Stomach (tissue), 9 donors: Measurements from ENCODE around the gene DIPK1B. TPM values are rescaled to one million over a fixed set of nuclear protein-coding genes. Genes with fewer than 3 reads are reported as not detected.
A peak's percentile ranks its signal among the peaks of the same experiment; 100 is the strongest.

Experiments
- DNase-seq, 2 donors: peaks; one replicate each; pipeline versions ENCODE4 v3.0.0 to v3.0.0-alpha.2; 2013 to 2019
- H3K27ac ChIP-seq, 5 donors: fragments of 200-600 bp in 4 of 5; sonication (generic) in 4 of 5; one replicate each; pipeline ENCODE4 v1.5.1; 2013 to 2019; ENCODE audit warnings: mild to moderate bottlenecking in 1 of 5, moderate library complexity in 1 of 5
- H3K27me3 ChIP-seq, 3 donors: fragments of 200-600 bp; sonication (generic); one replicate each; pipeline ENCODE4 v1.5.1; 2017 to 2019; ENCODE audit warnings: mixed run types in 1 of 3
- H3K36me3 ChIP-seq, 4 donors: fragments of 200-600 bp; sonication (generic); 1 replicate in 3 of 4; 2 replicates in 1 of 4; pipeline ENCODE4 v1.5.1; 2016 to 2019
- H3K4me1 ChIP-seq, 4 donors: fragments of 200-600 bp; sonication (generic); one replicate each; pipeline ENCODE4 v1.5.1; 2016 to 2019
- H3K4me3 ChIP-seq, 4 donors: fragments of 200-600 bp; sonication (generic) in 3 of 4; one replicate each; pipeline ENCODE4 v1.5.1; 2016 to 2019; ENCODE audit warnings: mild to moderate bottlenecking in 1 of 4
- H3K9me3 ChIP-seq, 4 donors: fragments of 200-600 bp; sonication (generic); one replicate each; pipeline ENCODE4 v1.5.1; 2016 to 2019
- EP300 ChIP-seq: sonication (generic); formaldehyde crosslinking; IDR thresholded peaks from one replicate; pipeline ENCODE4 v1.6.1; 2017; ENCODE audit warnings: antibody characterized with exemption
- POLR2A ChIP-seq, 4 donors: fragments of 450-650 bp; IDR thresholded peaks; one replicate each; pipeline ENCODE4 v1.6.1; 2016; ENCODE audit warnings: antibody characterized with exemption in 4 of 4, control low read depth in 2 of 4, mild to moderate bottlenecking in 1 of 4, moderate library complexity in 1 of 4
- POLR2AphosphoS5 ChIP-seq, 3 donors: sonication (generic); formaldehyde crosslinking; IDR thresholded peaks; one replicate each; pipeline ENCODE4 v1.6.1; 2016; ENCODE audit warnings: antibody characterized with exemption in 3 of 3
- WGBS, 5 donors: extraction: QIAGEN DNeasy Blood & Tissue Kit in 3 of 5; methylation state at CpG; one replicate each; pipeline versions ENCODE4 v1.1.5 to v1.1.7; 2013 to 2018; 5-methylcytosine and 5-hydroxymethylcytosine counted together
- intact Hi-C: fragments of 100-400 bp; cut with DNase I; formaldehyde crosslinking; loops from one replicate; pipeline ENCODE4 v1.15.1; 2023; ENCODE audit warnings: low total_unique reads
- polyA plus RNA-seq, 3 donors: library from polyadenylated mRNA; stranded (reverse); fragments of 200-250 nt; gene quantifications; one replicate each; pipeline ENCODE4 v1.2.3, GENCODE V29; 2013
- total RNA-seq, 5 donors: library from RNA; depleted of rRNA; stranded (reverse); fragments of >200 nt; gene quantifications; one replicate each; pipeline versions ENCODE4 v1.1.0 to v1.2.3, GENCODE V29; 2014 to 2016
- TF ChIP-seq, protein P1 (sequence below), 7 experiments: fragments of 450-650 bp in 4 of 7; fragments of 200-600 bp in 3 of 7; sonication (generic) in 3 of 7; IDR thresholded peaks; one replicate each; pipeline ENCODE4 v1.5.1; 2016 to 2019; ENCODE audit warnings: antibody characterized with exemption in 7 of 7, control low read depth in 2 of 7, mild to moderate bottlenecking in 1 of 7
- donor health status: healthy with polysubstance abuse.
- donor health status: Bipolar disorder and iron deficiency.
- donor health status: healthy.

DIPK1B gene
- total and polyA plus RNA-seq, 8 donors, result 0.45 to 10.4 (median 4.0) TPM; not detected in 1

DNA sequence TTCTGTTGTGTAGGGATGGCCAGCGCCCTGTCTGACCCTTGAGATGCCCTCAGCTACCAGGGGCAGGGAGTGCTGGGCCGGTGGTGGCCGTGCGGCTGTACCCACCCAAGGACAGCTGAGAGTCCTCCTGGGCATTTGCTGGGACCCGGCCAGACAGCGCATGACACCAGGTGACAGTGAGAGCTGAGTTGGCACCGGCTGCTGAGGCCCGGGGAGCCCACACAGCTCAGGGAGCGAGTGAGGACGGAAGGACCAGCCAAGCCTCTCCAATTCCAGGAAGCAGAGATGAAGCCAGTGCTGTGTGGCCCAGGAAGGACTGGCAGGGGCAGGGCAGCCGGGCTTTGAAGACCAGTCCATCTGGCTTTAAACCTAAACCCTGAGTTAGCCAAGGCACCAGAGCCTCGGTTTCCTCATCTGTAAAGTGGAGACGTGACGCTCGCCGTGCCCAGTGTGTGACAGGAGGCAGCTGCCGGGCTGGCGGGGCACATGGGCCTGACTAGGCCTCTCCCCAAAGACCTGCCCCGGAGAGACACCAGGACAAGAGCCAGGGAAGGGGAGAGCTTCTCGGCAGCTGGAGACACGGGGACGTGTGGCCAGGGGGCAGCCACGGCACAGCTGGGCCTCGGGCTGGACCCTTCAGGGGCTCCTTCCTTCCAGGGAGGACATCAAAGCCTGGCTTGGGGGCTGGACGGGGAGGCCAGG is 22.1 kb upstream of the DIPK1B start:
- Histone ChIP-seq H3K9me3 (no peaks in the 10 kb centered on the region), H3K27me3 (no peaks in the 10 kb centered on the region), H3K36me3 (no peaks in the 10 kb centered on the region), H3K27ac (peak overlapping the region; percentile 49 to 95 (median 67)), H3K4me3 (no peak overlapping the region), H3K4me1 (peaks cover 55 to 90% (median 86%) of the 10 kb centered on the region in 4 donors)
- intact Hi-C loops, result no loop called here
- DNase-seq, result no peak
- 65 to 77% (median 65%) methylated on average over 10 to 25 of the region's 25 CpGs for WGBS, 5 donors
- no peak for TF ChIP-seq EP300
- TF ChIP-seq, protein P1, sequence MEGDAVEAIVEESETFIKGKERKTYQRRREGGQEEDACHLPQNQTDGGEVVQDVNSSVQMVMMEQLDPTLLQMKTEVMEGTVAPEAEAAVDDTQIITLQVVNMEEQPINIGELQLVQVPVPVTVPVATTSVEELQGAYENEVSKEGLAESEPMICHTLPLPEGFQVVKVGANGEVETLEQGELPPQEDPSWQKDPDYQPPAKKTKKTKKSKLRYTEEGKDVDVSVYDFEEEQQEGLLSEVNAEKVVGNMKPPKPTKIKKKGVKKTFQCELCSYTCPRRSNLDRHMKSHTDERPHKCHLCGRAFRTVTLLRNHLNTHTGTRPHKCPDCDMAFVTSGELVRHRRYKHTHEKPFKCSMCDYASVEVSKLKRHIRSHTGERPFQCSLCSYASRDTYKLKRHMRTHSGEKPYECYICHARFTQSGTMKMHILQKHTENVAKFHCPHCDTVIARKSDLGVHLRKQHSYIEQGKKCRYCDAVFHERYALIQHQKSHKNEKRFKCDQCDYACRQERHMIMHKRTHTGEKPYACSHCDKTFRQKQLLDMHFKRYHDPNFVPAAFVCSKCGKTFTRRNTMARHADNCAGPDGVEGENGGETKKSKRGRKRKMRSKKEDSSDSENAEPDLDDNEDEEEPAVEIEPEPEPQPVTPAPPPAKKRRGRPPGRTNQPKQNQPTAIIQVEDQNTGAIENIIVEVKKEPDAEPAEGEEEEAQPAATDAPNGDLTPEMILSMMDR (IDR thresholded peaks at IDR 0.05), result no peak
- TF ChIP-seq POLR2A (IDR thresholded peaks at IDR 0.05), result no peak
- TF ChIP-seq POLR2AphosphoS5 (IDR thresholded peaks at IDR 0.05), result no peak

DNA sequence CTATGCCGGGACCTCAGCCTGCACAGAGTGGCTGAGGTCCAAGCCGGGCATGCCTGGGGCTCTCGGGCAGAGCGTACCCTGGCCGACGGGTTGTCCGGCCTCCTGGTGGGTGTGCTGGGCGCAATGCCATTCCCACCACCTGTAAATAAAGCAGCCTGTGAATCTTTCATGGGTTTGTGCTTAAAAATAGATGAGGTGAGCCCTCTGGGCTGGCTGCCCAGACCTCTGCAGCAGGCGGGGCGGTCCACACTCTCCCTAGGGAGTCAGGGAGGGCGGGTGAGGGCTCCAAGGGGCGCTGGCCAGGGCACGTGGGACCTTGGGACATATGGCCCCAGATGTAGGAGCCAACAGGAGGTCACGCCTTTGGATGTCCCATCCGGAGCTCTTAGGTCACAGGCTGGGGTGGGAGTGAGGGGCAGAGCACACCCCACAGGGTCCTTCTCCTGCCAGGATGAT is 21.5 kb upstream of the DIPK1B start:
- H3K4me3 ChIP-seq, result no peak overlapping the region
- intact Hi-C loops, result no loop called here
- peak overlapping the region; percentile 49 to 95 (median 67) for H3K27ac ChIP-seq
- H3K4me1 ChIP-seq, result peaks cover 54 to 90% (median 86%) of the 10 kb centered on the region in 4 donors
- 36 to 61% (median 51%) methylated on average over 13 to 15 of the region's 15 CpGs for WGBS, 5 donors
- no peaks in the 10 kb centered on the region for H3K36me3 ChIP-seq
- no peaks in the 10 kb centered on the region for H3K27me3 ChIP-seq
- no peak for TF ChIP-seq POLR2A (IDR thresholded peaks at IDR 0.05)
- no peak for TF ChIP-seq EP300
- TF ChIP-seq, protein P1 (IDR thresholded peaks at IDR 0.05), result no peak
- TF ChIP-seq POLR2AphosphoS5 (IDR thresholded peaks at IDR 0.05), result no peak
- H3K9me3 ChIP-seq, result no peaks in the 10 kb centered on the region
- DNase-seq, result peak in 1 of 2 donors; percentile 78

DNA sequence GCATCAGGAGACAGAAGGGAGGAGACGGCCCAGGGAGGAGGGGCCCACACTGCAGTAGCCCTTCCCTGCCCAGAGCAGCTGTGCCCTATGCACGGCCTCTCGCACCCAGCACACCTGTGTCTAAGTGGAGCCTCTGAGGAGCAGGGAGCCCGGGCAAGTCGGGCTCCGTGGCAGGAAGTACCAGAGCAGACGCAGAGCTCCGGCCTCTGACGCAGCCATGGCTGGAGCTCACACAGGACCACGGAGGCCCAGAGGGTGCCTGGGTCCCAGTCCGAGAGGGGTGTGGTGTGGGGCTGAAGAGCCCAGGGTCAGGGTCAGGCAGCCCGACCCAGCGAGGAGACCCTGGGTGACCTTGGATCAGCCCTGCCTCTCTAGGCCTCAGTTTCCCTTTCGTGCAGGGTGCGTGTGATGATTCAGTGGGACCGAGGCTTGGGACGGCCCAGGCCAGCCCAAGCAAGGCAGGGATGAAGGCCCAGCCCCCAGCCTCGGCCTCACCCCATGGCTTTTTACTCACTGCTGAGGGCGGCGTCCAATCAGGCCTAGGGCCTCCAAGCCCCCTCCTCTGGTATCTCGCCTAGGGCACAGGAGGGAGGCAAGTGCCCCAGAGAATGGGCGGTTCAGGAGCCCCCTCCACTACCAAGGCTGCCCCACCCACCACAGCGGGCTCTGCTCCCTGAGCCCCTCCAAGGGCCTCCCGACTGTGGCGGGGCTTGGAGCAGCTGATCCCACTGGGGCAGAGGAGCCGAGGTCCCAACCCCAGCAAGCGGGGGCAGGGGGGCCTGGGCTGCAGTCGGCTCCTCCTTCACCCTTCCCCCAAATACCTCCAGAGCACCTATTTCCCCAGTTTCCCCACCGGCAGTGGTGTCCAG is 20.8 kb upstream of the DIPK1B start:
- no peaks in the 10 kb centered on the region for H3K9me3 ChIP-seq
- no peak for DNase-seq
- intact Hi-C loops, result no loop called here
- H3K4me1 ChIP-seq, result peaks cover 54 to 90% (median 86%) of the 10 kb centered on the region in 4 donors
- H3K27ac ChIP-seq, result peak overlapping the region in 3 of 5 donors; percentile 1 to 90 (median 67)
- no peak for TF ChIP-seq EP300
- WGBS, 5 donors, result 75 to 92% (median 87%) methylated on average over 5 to 29 of the region's 29 CpGs
- H3K27me3 ChIP-seq, result no peaks in the 10 kb centered on the region
- no peaks in the 10 kb centered on the region for H3K36me3 ChIP-seq
- no peak overlapping the region for H3K4me3 ChIP-seq

DNA sequence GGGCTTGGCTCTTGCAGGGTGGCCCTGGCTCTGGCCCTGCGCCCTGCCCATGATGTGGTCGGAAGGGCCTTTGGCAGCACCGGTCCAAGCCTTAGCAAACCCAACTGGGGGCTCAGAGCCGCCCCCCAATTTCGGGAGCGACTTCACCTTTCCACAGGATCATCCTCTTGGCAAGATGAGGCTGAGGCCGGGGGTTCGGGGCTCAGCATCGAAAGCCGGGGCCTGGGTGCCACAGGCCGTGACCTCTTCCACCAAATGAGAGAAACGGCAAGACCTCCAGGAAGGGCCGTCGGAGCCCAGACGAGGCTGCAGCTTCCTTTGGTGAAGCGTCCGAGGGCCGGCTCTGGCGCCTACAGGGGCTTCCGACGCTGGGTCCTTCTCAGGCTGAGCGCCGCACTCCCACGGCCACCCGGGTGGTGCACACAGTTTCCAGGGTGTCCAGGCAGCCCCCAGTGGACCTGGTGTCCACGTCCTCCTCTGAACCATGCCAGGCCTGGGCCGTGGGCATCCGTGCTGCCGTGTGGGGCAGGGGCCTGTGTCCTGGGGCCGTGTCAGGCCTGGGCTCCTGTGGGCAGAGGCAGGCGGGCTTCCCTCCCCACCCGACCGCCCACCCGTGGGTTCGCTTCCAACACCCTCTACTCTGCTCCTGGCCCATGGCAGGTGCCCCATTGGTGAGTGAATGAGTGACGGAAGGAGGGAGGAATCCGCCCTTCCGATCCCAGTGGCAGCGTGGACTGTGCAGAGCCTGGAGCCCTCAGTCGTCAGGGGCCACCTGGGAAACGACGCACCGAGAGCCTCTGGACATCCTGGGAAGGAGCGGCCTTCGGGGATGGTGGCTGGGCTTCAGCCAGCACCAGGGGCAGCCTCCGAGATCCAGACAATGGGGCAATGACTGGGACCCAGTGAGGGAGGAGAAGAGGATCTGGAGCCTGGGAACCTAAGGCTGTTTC is 19.9 kb upstream of the DIPK1B start:
- Histone ChIP-seq H3K4me3 (no peak overlapping the region), H3K4me1 (peaks cover 59 to 96% (median 85%) of the 10 kb centered on the region in 4 donors), H3K36me3 (no peaks in the 10 kb centered on the region), H3K27me3 (peaks cover 0 to under 1% (median 0%) of the 10 kb centered on the region in 3 donors), H3K9me3 (no peaks in the 10 kb centered on the region), H3K27ac (peak overlapping the region in 4 of 5 donors; percentile 7 to 82 (median 76))
- peak in 1 of 2 donors; percentile 32 for DNase-seq
- TF ChIP-seq POLR2A (IDR thresholded peaks at IDR 0.05) (no peak), EP300 (no peak), POLR2AphosphoS5 (IDR thresholded peaks at IDR 0.05) (no peak)
- TF ChIP-seq, protein P1 (IDR thresholded peaks at IDR 0.05), result no peak
- WGBS, 5 donors, result 86 to 92% (median 90%) methylated on average over 25 to 46 of the region's 46 CpGs
- intact Hi-C loops, result no loop called here
